Right lobe of liver (tissue), 6 donors: ENCODE results near the gene CASP8AP2. TPM values are rescaled to one million over a fixed set of nuclear protein-coding genes. Genes with fewer than 3 reads are reported as not detected.

Experiments used
- ATAC-seq, 4 donors: fragments of 200-7000 bp; cut with Tn5 transposase; one replicate each; pipeline ENCODE4 v1.9.1; 2020; ENCODE audit warnings: mild to moderate bottlenecking in 4 of 4, moderate library complexity in 4 of 4
- DNase-seq, 3 donors: peaks; one replicate each; pipeline ENCODE4 v3.0.0-alpha.2; 2020
- H3K27ac ChIP-seq, 3 donors: fragments of 200-600 bp; one replicate each; pipeline ENCODE4 v1.8.0; 2022
- H3K27me3 ChIP-seq, 2 donors: fragments of 200-600 bp; one replicate each; pipeline ENCODE4 v1.8.0; 2022
- H3K36me3 ChIP-seq, 4 donors: fragments of 200-600 bp; sonication (generic) in 1 of 4; one replicate each; pipeline versions ENCODE4 v1.5.1 to v1.8.0; 2017 to 2022; ENCODE audit warnings: control low read depth in 1 of 4
- H3K4me1 ChIP-seq, 4 donors: fragments of 200-600 bp; sonication (generic) in 1 of 4; one replicate each; pipeline versions ENCODE4 v1.5.1 to v1.8.0; 2017 to 2022; ENCODE audit warnings: control low read depth in 1 of 4
- H3K4me3 ChIP-seq, 3 donors: fragments of 200-600 bp; one replicate each; pipeline ENCODE4 v1.8.0; 2022
- H3K9me3 ChIP-seq, 4 donors: fragments of 200-600 bp; sonication (generic) in 1 of 4; one replicate each; pipeline versions ENCODE4 v1.5.1 to v1.8.0; 2017 to 2022; ENCODE audit warnings: control low read depth in 1 of 4
- CTCF ChIP-seq, 4 donors: fragments of 200-600 bp in 3 of 4; fragments of 450-650 bp in 1 of 4; IDR thresholded peaks; one replicate each; pipeline versions ENCODE4 v1.5.1 to v1.8.0; 2016 to 2022; ENCODE audit warnings: antibody characterized with exemption in 4 of 4, mild to moderate bottlenecking in 2 of 4
- POLR2A ChIP-seq: fragments of 450-650 bp; IDR thresholded peaks from one replicate; pipeline ENCODE4 v1.6.1; 2017; ENCODE audit warnings: antibody characterized with exemption, mild to moderate bottlenecking
- WGBS: methylation state at CpG from one replicate; pipeline ENCODE4 v1.1.6; 2018; ENCODE audit warnings: low coverage, low lambda C conversion rate; ENCODE audit not compliant: insufficient coverage; ENCODE audit errors: missing lambda C conversion rate; 5-methylcytosine and 5-hydroxymethylcytosine counted together
- intact Hi-C, 2 donors: fragments of 100-400 bp; cut with DNase I; formaldehyde crosslinking; loops; one replicate each; pipeline versions ENCODE4 v1.11.2 to v1.14.1; 2022
- total RNA-seq, 6 experiments: library from RNA; depleted of rRNA in 2 of 6; stranded (reverse); fragments of >200 nt in 2 of 6; fragmentation: NEBNext Ultra II Directional in 3 of 6; extraction: Animal tissue kit (Norgen Biotek cat#: 25700) in 3 of 6; gene quantifications; one replicate each; pipeline versions ENCODE4 v1.1.0 to v1.2.4, GENCODE V29; 2016 to 2023
- donor health status: DM: no; HTN: yes; CAD: no.
- donor health status: DM: no; HTN: no; CAD: no.
- donor health status: DM: no; HTN: no; CAD: no.
- donor health status: DM: no; HTN: yes; CAD: no.
- donor health status: DM: no; HTN: yes; CAD: no.

Gene CASP8AP2
- total RNA-seq, 6 experiments from 2014 or later, result 3.9 to 6.2 (median 5.0) TPM

- H3K4me1 ChIP-seq, result peaks cover 0 to 6% (median 0%) of the 10 kb centered on the region in 4 donors
- no peak overlapping the region for H3K4me3 ChIP-seq
- no peaks in the 10 kb centered on the region for H3K9me3 ChIP-seq
- WGBS, result 82% methylated on average over 12 of the region's 12 CpGs
- H3K36me3 ChIP-seq, result no peaks in the 10 kb centered on the region
- TF ChIP-seq POLR2A (no peak), CTCF (IDR thresholded peaks at IDR 0.05) (no peak)
- H3K27ac ChIP-seq, result no peak overlapping the region
- intact Hi-C loops, result no loop called here
- ATAC-seq, result no peak
- no peak for DNase-seq
- H3K27me3 ChIP-seq, result no peaks in the 10 kb centered on the region
Observed at GRCh38 chr6:89834884-89835792, 5.5 kb downstream of the CASP8AP2 start.

GRCh38 chr6:89836639-89837222 lies 7.1 kb downstream of the CASP8AP2 start:
- WGBS, result 90% methylated on average over 6 of the region's 8 CpGs
- Histone ChIP-seq H3K36me3 (no peaks in the 10 kb centered on the region), H3K27me3 (no peaks in the 10 kb centered on the region), H3K27ac (no peak overlapping the region), H3K4me1 (no peaks in the 10 kb centered on the region), H3K9me3 (no peaks in the 10 kb centered on the region), H3K4me3 (no peak overlapping the region)
- intact Hi-C loops, result no loop called here
- DNase-seq (no peak), ATAC-seq (peak in 1 of 4 donors; percentile 30)
- TF ChIP-seq POLR2A, result no peak
- no peak for TF ChIP-seq CTCF (IDR thresholded peaks at IDR 0.05)

GRCh38 chr6:89840538-89840937 lies 10.9 kb downstream of the CASP8AP2 start:
- DNase-seq (no peak), ATAC-seq (peak; percentile 65 to 77 (median 73))
- H3K27ac ChIP-seq, result no peak overlapping the region
- H3K4me1 ChIP-seq, result no peaks in the 10 kb centered on the region
- H3K36me3 ChIP-seq, result no peaks in the 10 kb centered on the region
- WGBS, result no CpG with 5 or more reads among the region's 3 CpGs
- no peaks in the 10 kb centered on the region for H3K27me3 ChIP-seq
- TF ChIP-seq CTCF (IDR thresholded peaks at IDR 0.05) (no peak), POLR2A (no peak)
- H3K9me3 ChIP-seq, result no peaks in the 10 kb centered on the region
- no peak overlapping the region for H3K4me3 ChIP-seq
- intact Hi-C loops, result no loop called here

- H3K27me3 ChIP-seq, result no peaks in the 10 kb centered on the region
- peaks cover 0 to 9% (median 4%) of the 10 kb centered on the region in 4 donors for H3K36me3 ChIP-seq
- intact Hi-C loops, result no loop called here
- WGBS, result 59% methylated on average over 2 of the region's 2 CpGs
- no peak for DNase-seq
- no peaks in the 10 kb centered on the region for H3K4me1 ChIP-seq
- H3K4me3 ChIP-seq, result no peak overlapping the region
- TF ChIP-seq POLR2A, result no peak
- no peak for TF ChIP-seq CTCF (IDR thresholded peaks at IDR 0.05)
- no peak for ATAC-seq
- no peak overlapping the region for H3K27ac ChIP-seq
- no peaks in the 10 kb centered on the region for H3K9me3 ChIP-seq
Observed at GRCh38 chr6:89842228-89842627, 12.5 kb downstream of the CASP8AP2 start.
